Gastrocnemius medialis (tissue), 4 donors: ENCODE measurements around the gene FBXO7. TPM values are rescaled to one million over a fixed set of nuclear protein-coding genes. Genes with fewer than 3 reads are reported as not detected.
"Not testable (repeated sequence)": the region's sequence is repeated elsewhere in the genome, so short reads cannot be mapped to it uniquely, and the experiment has no call there.

ENCODE experiments used
- ATAC-seq, 2 donors: fragments of 150-250 bp; one replicate each; pipeline ENCODE4 v1.9.1; 2016
- DNase-seq, 2 donors: peaks; one replicate each; pipeline ENCODE4 v3.0.0-alpha.2; 2019
- H3K27ac ChIP-seq, 4 donors: fragments of 200-600 bp; sonication (generic); 1 replicate in 1 of 4; 2 replicates in 3 of 4; pipeline ENCODE4 v1.5.1; 2016 to 2018; ENCODE audit warnings: mild to moderate bottlenecking in 2 of 4, moderate library complexity in 1 of 4
- H3K27me3 ChIP-seq, 3 donors: fragments of 200-600 bp; sonication (generic) in 2 of 3; 1 replicate in 1 of 3; 2 replicates in 2 of 3; pipeline versions ENCODE4 v1.5.1 to v1.6.0; 2016 to 2019; ENCODE audit warnings: mild to moderate bottlenecking in 1 of 3, moderate library complexity in 1 of 3
- H3K36me3 ChIP-seq, 2 donors: fragments of 200-600 bp; sonication (generic) in 1 of 2; one replicate each; pipeline ENCODE4 v1.5.1; 2017 to 2018
- H3K4me1 ChIP-seq, 2 donors: fragments of 200-600 bp; sonication (generic) in 1 of 2; one replicate each; pipeline ENCODE4 v1.5.1; 2016 to 2017; ENCODE audit warnings: mild to moderate bottlenecking in 2 of 2
- H3K4me3 ChIP-seq, 4 donors: fragments of 200-600 bp; sonication (generic) in 3 of 4; 1 replicate in 1 of 4; 2 replicates in 3 of 4; pipeline ENCODE4 v1.5.1; 2016 to 2019; ENCODE audit warnings: mild to moderate bottlenecking in 2 of 4
- H3K9me3 ChIP-seq, 3 donors: fragments of 200-600 bp; sonication (generic) in 2 of 3; 1 replicate in 1 of 3; 2 replicates in 2 of 3; pipeline ENCODE4 v1.5.1; 2016 to 2019
- POLR2A ChIP-seq, 2 donors: fragments of 450-650 bp; IDR thresholded peaks; one replicate each; pipeline ENCODE4 v1.6.1; 2017; ENCODE audit warnings: antibody characterized with exemption in 2 of 2, mild to moderate bottlenecking in 2 of 2, moderate library complexity in 2 of 2
- in situ Hi-C, 4 donors: fragments of 200-750 bp; cut with MboI; loops; one replicate each; pipeline versions ENCODE4 v1.15.0 to v1.8.0; 2017; ENCODE audit warnings: low sequenced_read_pairs in 4 of 4
- intact Hi-C: fragments of 100-400 bp; cut with DNase I; formaldehyde crosslinking; loops from one replicate; pipeline ENCODE4 v1.15.1; 2023; ENCODE audit warnings: low total_unique reads
- total RNA-seq, 4 donors: library from RNA; depleted of rRNA; stranded (reverse); fragments of >200 nt; gene quantifications; one replicate each; pipeline versions ENCODE4 v1.1.0 to v1.2.3, GENCODE V29; 2016
- TF ChIP-seq, protein P1 (sequence below), 5 experiments: fragments of 450-650 bp in 3 of 5; fragments of 200-600 bp in 2 of 5; sonication (generic) in 2 of 5; IDR thresholded peaks in 4 of 5; conservative IDR thresholded peaks in 1 of 5; 1 replicate in 4 of 5; 2 replicates in 1 of 5; pipeline ENCODE4 v1.5.1; 2016 to 2019; ENCODE audit warnings: antibody characterized with exemption in 5 of 5, mild to moderate bottlenecking in 3 of 5, moderate library complexity in 3 of 5

Gene FBXO7
- total RNA-seq, 4 donors from 2014 or later = 30.6 to 40.7 (median 31.8) TPM

DNA sequence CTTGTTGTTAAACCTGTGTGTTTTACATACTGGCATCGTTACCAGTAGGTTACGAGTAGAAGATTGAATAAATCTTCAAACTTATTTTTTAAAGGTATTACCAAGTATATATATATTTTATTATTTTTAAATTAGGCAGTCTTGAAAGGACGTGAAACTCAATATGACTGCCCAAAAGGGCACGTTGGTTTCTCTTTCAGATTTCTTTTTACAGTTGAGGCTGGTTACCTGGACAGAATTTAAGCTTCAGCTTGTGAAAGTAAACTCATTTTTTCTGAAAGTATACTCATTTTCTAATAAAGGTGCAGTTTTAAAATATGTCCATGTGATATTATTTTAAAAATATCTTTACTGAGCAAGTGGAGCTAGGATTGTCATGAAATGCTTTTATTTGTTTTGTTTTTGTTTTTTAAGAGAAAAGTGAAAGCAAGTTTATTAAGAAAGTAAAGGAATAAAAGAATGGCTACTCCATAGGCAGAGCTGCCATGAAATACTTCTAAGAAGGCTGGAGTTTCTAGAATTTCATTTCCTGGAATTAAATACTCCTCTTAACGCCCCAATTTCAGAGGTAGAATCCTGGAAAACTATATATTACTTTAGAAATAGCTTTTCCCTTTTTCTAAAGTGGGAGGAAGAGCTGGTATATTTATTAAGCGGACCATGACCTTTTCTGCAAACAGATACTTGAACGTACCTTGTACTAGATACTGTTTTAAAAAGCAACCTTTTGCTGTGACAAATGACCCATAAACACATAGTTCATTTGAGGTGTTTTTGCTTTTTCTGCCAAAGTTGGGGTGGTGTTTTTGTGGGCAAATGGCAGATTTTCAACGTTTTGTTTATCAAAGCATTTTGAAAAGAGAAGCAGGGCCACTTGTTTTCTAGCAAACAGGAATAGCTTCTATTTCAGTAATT is 1.9 kb downstream of the FBXO7 start:
- DNase-seq (no peak), ATAC-seq (no peak)
- Histone ChIP-seq H3K27ac (peak overlapping the region; percentile 92 to 99 (median 94)), H3K4me1 (peaks cover 29 to 35% of the 10 kb centered on the region in 2 donors), H3K9me3 (no peaks in the 10 kb centered on the region), H3K36me3 (peaks cover 0 to 5% of the 10 kb centered on the region in 2 donors), H3K27me3 (no peaks in the 10 kb centered on the region), H3K4me3 (peak overlapping the region; percentile 78 to 98 (median 84))
- in situ Hi-C loops = loop anchor here in 1 of 4 donors (5.0 kb wide), 1 partner anchor 64 kb away; the partner anchor contains the start of gene RTCB
- TF ChIP-seq POLR2A (IDR thresholded peaks at IDR 0.05) = no peak
- TF ChIP-seq, protein P1, sequence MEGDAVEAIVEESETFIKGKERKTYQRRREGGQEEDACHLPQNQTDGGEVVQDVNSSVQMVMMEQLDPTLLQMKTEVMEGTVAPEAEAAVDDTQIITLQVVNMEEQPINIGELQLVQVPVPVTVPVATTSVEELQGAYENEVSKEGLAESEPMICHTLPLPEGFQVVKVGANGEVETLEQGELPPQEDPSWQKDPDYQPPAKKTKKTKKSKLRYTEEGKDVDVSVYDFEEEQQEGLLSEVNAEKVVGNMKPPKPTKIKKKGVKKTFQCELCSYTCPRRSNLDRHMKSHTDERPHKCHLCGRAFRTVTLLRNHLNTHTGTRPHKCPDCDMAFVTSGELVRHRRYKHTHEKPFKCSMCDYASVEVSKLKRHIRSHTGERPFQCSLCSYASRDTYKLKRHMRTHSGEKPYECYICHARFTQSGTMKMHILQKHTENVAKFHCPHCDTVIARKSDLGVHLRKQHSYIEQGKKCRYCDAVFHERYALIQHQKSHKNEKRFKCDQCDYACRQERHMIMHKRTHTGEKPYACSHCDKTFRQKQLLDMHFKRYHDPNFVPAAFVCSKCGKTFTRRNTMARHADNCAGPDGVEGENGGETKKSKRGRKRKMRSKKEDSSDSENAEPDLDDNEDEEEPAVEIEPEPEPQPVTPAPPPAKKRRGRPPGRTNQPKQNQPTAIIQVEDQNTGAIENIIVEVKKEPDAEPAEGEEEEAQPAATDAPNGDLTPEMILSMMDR (IDR thresholded peaks at IDR 0.05 in 4 of 5, conservative IDR thresholded peaks at IDR 0.05 in 1 of 5) = no peak
- intact Hi-C loops = loop anchor here (10.0 kb wide), 1 partner anchor 812 kb away; the partner anchor contains the start of gene PISD

DNA sequence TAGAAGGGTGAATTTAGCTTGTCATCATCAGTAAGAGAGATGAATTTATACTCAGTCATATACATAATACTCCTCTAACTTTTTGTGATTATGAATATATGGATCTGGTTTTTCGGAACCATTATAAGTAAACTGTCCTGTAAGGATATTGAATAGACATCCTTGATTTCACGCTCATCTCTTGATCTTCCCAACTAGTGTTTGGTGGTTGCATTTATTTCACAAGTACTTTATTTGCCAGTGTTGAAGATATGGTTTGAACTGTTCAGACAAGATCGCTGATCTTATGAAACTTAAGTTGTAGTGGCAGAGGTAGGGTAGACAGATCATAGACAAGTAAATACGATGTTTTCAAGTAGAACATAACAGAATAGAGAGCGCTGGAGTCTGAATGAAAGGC is 3.0 kb downstream of the FBXO7 start:
- H3K27ac ChIP-seq = no peak overlapping the region
- in situ Hi-C loops = loop anchor here in 1 of 4 donors (5.0 kb wide), 1 partner anchor 65 kb away; the partner anchor contains the start of gene RTCB
- no peaks in the 10 kb centered on the region for H3K27me3 ChIP-seq
- no peak for ATAC-seq
- no peak overlapping the region for H3K4me3 ChIP-seq
- peaks cover 0 to 5% of the 10 kb centered on the region in 2 donors for H3K36me3 ChIP-seq
- intact Hi-C loops = loop anchor here (10.0 kb wide), 1 partner anchor 813 kb away; the partner anchor contains the start of gene PISD
- no peaks in the 10 kb centered on the region for H3K9me3 ChIP-seq
- peaks cover 36 to 44% of the 10 kb centered on the region in 2 donors for H3K4me1 ChIP-seq
- DNase-seq = no peak
- TF ChIP-seq POLR2A (IDR thresholded peaks at IDR 0.05) = no peak
- TF ChIP-seq, protein P1 (IDR thresholded peaks at IDR 0.05 in 4 of 5, conservative IDR thresholded peaks at IDR 0.05 in 1 of 5) = no peak

DNA sequence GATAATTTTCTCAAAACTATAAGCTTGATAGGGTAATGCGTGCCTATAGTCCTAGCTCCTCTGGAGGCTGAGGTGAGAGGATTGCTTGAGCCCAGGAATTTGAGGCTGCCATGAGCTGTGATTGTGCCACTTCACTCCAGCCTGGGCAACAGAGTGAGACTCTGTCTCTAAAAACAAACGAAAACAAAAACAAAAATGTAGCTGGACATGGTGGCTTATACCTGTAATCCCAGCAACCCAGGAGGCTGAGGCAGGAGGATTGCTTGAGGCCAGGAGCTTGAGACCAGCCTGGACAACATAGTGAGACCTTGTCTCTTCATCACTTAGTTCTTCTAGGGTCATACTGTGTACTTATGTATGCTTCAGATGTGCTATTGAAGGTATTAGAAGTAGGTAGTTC is 3.9 kb downstream of the FBXO7 start:
- H3K27me3 ChIP-seq, H3K27ac ChIP-seq, ATAC-seq, H3K4me3 ChIP-seq, DNase-seq, H3K36me3 ChIP-seq, H3K9me3 ChIP-seq: not testable (repeated sequence)
- intact Hi-C loops = loop anchor here (10.0 kb wide), 1 partner anchor 814 kb away; the partner anchor contains the start of gene PISD
- H3K4me1 ChIP-seq = peaks cover 39 to 50% of the 10 kb centered on the region in 2 donors
- in situ Hi-C loops = loop anchor here in 1 of 4 donors (5.0 kb wide), 1 partner anchor 66 kb away; the partner anchor contains the start of gene RTCB

DNA sequence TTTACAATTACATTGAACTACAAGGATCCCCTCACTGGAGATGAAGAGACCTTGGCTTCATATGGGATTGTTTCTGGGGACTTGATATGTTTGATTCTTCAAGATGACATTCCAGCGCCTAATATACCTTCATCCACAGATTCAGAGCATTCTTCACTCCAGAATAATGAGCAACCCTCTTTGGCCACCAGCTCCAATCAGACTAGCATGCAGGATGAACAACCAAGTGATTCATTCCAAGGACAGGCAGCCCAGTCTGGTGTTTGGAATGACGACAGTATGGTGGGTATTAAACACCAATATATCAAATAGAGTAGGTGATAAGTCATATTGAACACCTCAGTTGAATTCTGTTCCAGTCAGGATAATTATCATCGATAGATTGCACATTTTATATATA is 4.4 kb downstream of the FBXO7 start:
- Histone ChIP-seq H3K36me3 (peaks cover 0 to 5% of the 10 kb centered on the region in 2 donors), H3K27me3 (no peaks in the 10 kb centered on the region), H3K27ac (no peak overlapping the region), H3K4me1 (peaks cover 34 to 46% of the 10 kb centered on the region in 2 donors), H3K4me3 (no peak overlapping the region), H3K9me3 (no peaks in the 10 kb centered on the region)
- intact Hi-C loops (loop anchor here (10.0 kb wide), 1 partner anchor 814 kb away; the partner anchor contains the start of gene PISD), in situ Hi-C loops (loop anchor here in 1 of 4 donors (5.0 kb wide), 1 partner anchor 67 kb away; the partner anchor contains the start of gene RTCB)
- DNase-seq (no peak), ATAC-seq (no peak)
- TF ChIP-seq, protein P1 (IDR thresholded peaks at IDR 0.05 in 4 of 5, conservative IDR thresholded peaks at IDR 0.05 in 1 of 5) = no peak

DNA sequence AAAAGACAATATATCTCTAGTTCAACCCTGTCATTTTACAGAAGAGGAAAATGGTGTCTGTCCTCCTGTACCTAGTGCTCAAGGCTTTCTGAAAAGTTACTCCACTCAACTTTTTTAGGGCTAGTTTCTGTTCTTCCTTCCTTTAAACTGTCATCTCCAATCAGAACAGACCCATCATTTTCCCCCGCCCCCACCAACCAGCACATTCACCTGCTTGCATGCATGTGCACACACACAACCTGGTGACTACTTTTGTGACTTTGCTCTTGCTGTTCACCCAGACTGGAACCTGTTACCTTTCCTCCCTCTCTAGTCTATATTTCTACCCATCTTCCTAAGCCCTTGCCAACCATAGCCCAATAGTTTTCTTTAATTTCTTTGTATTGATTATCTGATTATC is 5.6 kb downstream of the FBXO7 start:
- Histone ChIP-seq H3K36me3 (peaks cover 0 to 14% of the 10 kb centered on the region in 2 donors), H3K4me1 (peaks cover 32 to 45% of the 10 kb centered on the region in 2 donors), H3K27me3 (no peaks in the 10 kb centered on the region), H3K27ac (no peak overlapping the region), H3K4me3 (no peak overlapping the region), H3K9me3 (no peaks in the 10 kb centered on the region)
- intact Hi-C loops = no loop called here
- TF ChIP-seq, protein P1 (IDR thresholded peaks at IDR 0.05 in 4 of 5, conservative IDR thresholded peaks at IDR 0.05 in 1 of 5) = no peak
- no peak for TF ChIP-seq POLR2A (IDR thresholded peaks at IDR 0.05)
- ATAC-seq (no peak), DNase-seq (no peak)
- in situ Hi-C loops = no loop called here
